Loucy (cell line): ENCODE data around the gene INO80D.

Experiments
- CTCF ChIP-seq: fragments of 200-600 bp; sonication (generic); conservative IDR thresholded peaks from 2 replicates; pipeline ENCODE4 v1.5.1; 2014; ENCODE audit warnings: mild to moderate bottlenecking, antibody characterized with exemption, low read length
- EZH2phosphoT487 ChIP-seq: fragments of 200-600 bp; IDR thresholded peaks from 2 replicates; pipeline ENCODE4 v1.6.1; 2018; ENCODE audit warnings: antibody characterized with exemption, mild to moderate bottlenecking, moderate library complexity, borderline replicate concordance

- TF ChIP-seq CTCF (no peak), EZH2phosphoT487 (no peak)
Observed at GRCh38 chr2:206020171-206020570, 65.8 kb downstream of the INO80D start.
